Activated naive CD4-positive, alpha-beta T cell treated with anti-CD3 and anti-CD28 coated beads, Interleukin-2, amount 50 U/mL, for 24 hours (primary cell): ENCODE data around the gene RABGAP1L.
"Not testable (repeated sequence)": the region's sequence is repeated elsewhere in the genome, so short reads cannot be mapped to it uniquely, and the experiment has no call there.

ENCODE experiments used
- H3K27ac Mint-ChIP-seq: one replicate; pipeline ENCODE4 v1.8.0; 2021; ENCODE audit warnings: mild to moderate bottlenecking, mixed read lengths
- H3K27me3 Mint-ChIP-seq: one replicate; pipeline ENCODE4 v1.8.0; 2021; ENCODE audit warnings: mixed read lengths
- H3K36me3 Mint-ChIP-seq: one replicate; pipeline ENCODE4 v1.8.0; 2021; ENCODE audit warnings: mixed read lengths
- H3K4me1 Mint-ChIP-seq: one replicate; pipeline ENCODE4 v1.8.0; 2021; ENCODE audit warnings: mixed read lengths
- H3K4me3 Mint-ChIP-seq: one replicate; pipeline ENCODE4 v1.8.0; 2021; ENCODE audit warnings: mild to moderate bottlenecking, mixed read lengths
- H3K9me3 Mint-ChIP-seq: one replicate; pipeline ENCODE4 v1.8.0; 2021; ENCODE audit warnings: mixed read lengths

Gene RABGAP1L

GRCh38 chr1:174159252-174160108, at the start of gene RABGAP1L:
RABGAP1L (plus strand) TSS chr1:174159520.
- no peaks in the 10 kb centered on the region for H3K27me3 Mint-ChIP-seq
- peak within 1 kb of the TSS; percentile 98 for H3K27ac Mint-ChIP-seq
- peak within 1 kb of the TSS; percentile 97 for H3K4me3 Mint-ChIP-seq
- H3K36me3 Mint-ChIP-seq: peaks cover 2% of the 10 kb centered on the region
- H3K4me1 Mint-ChIP-seq: peaks cover 62% of the 10 kb centered on the region
- H3K9me3 Mint-ChIP-seq: no peaks in the 10 kb centered on the region

GRCh38 chr1:174110053-174110452, 49.3 kb upstream of the RABGAP1L start:
- Mint-ChIP-seq H3K36me3 (no peaks in the 10 kb centered on the region), H3K4me3 (no peak overlapping the region), H3K27ac (no peak overlapping the region), H3K27me3 (peaks cover 2% of the 10 kb centered on the region), H3K4me1 (no peaks in the 10 kb centered on the region), H3K9me3 (no peaks in the 10 kb centered on the region)

- Mint-ChIP-seq H3K4me3 (no peak overlapping the region), H3K27ac (no peak overlapping the region), H3K36me3 (no peaks in the 10 kb centered on the region), H3K27me3 (peaks cover 2% of the 10 kb centered on the region), H3K4me1 (no peaks in the 10 kb centered on the region), H3K9me3 (no peaks in the 10 kb centered on the region)
Observed at GRCh38 chr1:174112489-174113162, 46.7 kb upstream of the RABGAP1L start.

DNA sequence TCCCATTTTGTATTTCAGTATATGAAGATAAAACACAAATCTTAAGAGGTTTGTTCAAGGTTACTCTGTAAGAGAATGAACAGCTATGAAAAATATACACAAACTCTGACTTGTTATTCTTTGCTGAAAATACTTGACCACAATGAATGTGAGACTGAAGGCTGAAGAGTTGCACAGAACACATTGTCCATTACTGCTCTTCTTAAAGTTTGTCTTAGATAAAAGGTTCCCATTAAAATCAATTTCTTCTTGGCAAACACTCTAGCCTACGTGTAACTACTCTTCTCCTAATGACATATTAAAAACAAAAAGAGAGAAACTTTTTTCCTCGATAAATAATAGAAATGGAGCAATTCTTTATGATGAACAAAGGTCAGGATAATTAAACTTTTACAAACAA, 45.2 kb upstream of the RABGAP1L start:
- no peak overlapping the region for H3K4me3 Mint-ChIP-seq
- no peaks in the 10 kb centered on the region for H3K9me3 Mint-ChIP-seq
- peaks cover 2% of the 10 kb centered on the region for H3K27me3 Mint-ChIP-seq
- H3K27ac Mint-ChIP-seq: no peak overlapping the region
- H3K36me3 Mint-ChIP-seq: no peaks in the 10 kb centered on the region
- H3K4me1 Mint-ChIP-seq: no peaks in the 10 kb centered on the region

- H3K4me1 Mint-ChIP-seq: no peaks in the 10 kb centered on the region
- H3K9me3 Mint-ChIP-seq: no peaks in the 10 kb centered on the region
- H3K36me3 Mint-ChIP-seq: no peaks in the 10 kb centered on the region
- peaks cover under 1% of the 10 kb centered on the region for H3K27me3 Mint-ChIP-seq
- H3K27ac Mint-ChIP-seq: no peak overlapping the region
- H3K4me3 Mint-ChIP-seq: no peak overlapping the region
Observed at GRCh38 chr1:174114788-174115448, 44.4 kb upstream of the RABGAP1L start.

- H3K27ac Mint-ChIP-seq: no peak overlapping the region
- no peaks in the 10 kb centered on the region for H3K4me1 Mint-ChIP-seq
- no peak overlapping the region for H3K4me3 Mint-ChIP-seq
- H3K9me3 Mint-ChIP-seq: no peaks in the 10 kb centered on the region
- no peaks in the 10 kb centered on the region for H3K36me3 Mint-ChIP-seq
- H3K27me3 Mint-ChIP-seq: no peaks in the 10 kb centered on the region
Observed at GRCh38 chr1:174116042-174116441, 43.3 kb upstream of the RABGAP1L start.

- no peak overlapping the region for H3K27ac Mint-ChIP-seq
- H3K9me3 Mint-ChIP-seq: peaks cover 5% of the 10 kb centered on the region
- no peaks in the 10 kb centered on the region for H3K27me3 Mint-ChIP-seq
- peaks cover 3% of the 10 kb centered on the region for H3K36me3 Mint-ChIP-seq
- no peak overlapping the region for H3K4me3 Mint-ChIP-seq
- H3K4me1 Mint-ChIP-seq: no peaks in the 10 kb centered on the region
Observed at GRCh38 chr1:174118751-174119150, 40.6 kb upstream of the RABGAP1L start.

DNA sequence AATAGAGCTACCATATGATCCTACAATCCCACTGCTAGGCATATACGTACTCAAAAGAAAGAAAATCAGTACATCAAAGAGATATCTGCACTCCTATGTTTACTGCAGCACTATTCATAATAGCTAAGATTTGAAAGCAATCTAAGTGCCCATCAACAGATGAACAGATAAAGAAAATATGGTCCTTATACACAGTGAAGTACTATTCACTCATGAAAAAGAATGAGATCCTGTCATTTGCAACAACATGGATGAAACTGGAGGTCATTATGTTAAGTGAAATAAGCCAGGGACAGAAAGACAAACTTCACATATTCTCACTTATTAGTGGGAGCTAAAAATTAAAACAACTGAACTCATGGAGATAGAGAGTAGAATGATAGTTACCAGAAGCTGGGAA, 37.0 kb upstream of the RABGAP1L start:
- not testable (repeated sequence) for H3K4me3 Mint-ChIP-seq, H3K27me3 Mint-ChIP-seq, H3K36me3 Mint-ChIP-seq, H3K4me1 Mint-ChIP-seq, H3K27ac Mint-ChIP-seq
- H3K9me3 Mint-ChIP-seq: peaks cover 18% of the 10 kb centered on the region

- Mint-ChIP-seq H3K4me1 (no peaks in the 10 kb centered on the region), H3K4me3 (no peak overlapping the region), H3K27me3 (peaks cover 3% of the 10 kb centered on the region), H3K27ac (no peak overlapping the region), H3K9me3 (peaks cover 26% of the 10 kb centered on the region), H3K36me3 (peaks cover 11% of the 10 kb centered on the region)
Observed at GRCh38 chr1:174123843-174124242, 35.5 kb upstream of the RABGAP1L start.

GRCh38 chr1:174127176-174127575, 32.1 kb upstream of the RABGAP1L start:
- H3K4me1 Mint-ChIP-seq, H3K4me3 Mint-ChIP-seq, H3K27me3 Mint-ChIP-seq, H3K27ac Mint-ChIP-seq: not testable (repeated sequence)
- Mint-ChIP-seq H3K9me3 (peaks cover 32% of the 10 kb centered on the region), H3K36me3 (peaks cover 12% of the 10 kb centered on the region)

DNA sequence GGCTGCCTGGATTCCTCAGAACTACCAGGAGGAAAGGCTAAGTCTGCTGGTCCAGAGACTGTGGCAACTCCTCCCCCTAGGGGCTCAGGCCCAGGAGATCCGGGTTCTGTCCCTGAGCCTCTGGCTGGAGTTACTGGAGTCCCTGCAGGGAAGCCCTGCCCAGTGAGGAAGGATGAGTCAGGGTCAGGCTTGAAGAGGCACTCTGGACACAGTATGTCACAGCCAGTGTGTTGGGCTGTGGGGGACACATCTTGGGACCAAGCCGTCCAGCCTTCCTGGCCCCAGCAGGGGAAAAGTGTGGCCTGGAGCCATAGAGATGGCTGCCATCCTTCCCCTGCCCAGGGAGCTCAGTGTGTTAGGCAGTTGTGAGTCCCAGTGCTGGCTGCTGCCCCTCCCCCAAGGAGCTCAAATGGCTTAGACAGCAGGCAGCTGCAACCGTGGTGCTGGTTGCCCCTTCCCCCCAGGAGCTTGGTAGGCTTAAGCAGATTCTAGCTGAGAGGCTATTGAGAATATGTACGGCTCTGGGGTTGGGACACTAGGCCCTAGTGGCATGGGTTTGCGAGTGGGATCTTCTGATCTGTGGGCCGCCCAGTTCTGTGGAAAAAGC, 28.2 kb upstream of the RABGAP1L start:
- H3K4me1 Mint-ChIP-seq: no peaks in the 10 kb centered on the region
- no peak overlapping the region for H3K27ac Mint-ChIP-seq

DNA sequence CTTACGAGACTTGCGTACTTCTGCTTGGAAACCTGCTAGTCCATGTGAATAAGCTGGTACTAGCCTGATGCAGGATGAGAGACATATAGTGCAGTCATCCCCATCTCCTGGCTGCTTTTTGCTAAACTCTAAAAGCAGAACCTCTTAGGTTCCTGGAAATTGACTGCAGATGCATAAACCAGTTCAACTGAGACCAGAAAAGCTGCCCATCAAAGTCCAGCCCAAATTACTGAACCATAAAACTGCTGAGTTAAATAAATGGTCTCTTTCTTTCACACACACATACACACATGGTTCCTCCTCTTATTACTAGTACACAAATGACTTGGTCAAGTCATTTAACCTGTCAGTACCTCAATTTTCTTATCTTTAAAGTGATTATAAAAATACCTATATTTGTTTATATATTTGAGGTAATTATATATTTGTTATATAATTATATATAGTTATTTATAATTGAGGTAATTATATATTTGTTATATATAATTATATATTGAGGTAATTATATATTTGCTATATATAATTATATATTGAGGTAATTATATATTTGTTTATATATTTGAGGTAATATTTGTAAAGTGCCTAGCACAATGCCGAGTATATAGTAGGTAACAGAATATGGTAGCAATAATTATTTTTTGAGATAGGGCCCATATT, 25.2 kb upstream of the RABGAP1L start:
- no peaks in the 10 kb centered on the region for H3K4me1 Mint-ChIP-seq
- H3K27ac Mint-ChIP-seq: no peak overlapping the region
- H3K9me3 Mint-ChIP-seq: peaks cover 6% of the 10 kb centered on the region
- peaks cover 7% of the 10 kb centered on the region for H3K27me3 Mint-ChIP-seq
- no peak overlapping the region for H3K4me3 Mint-ChIP-seq
- H3K36me3 Mint-ChIP-seq: peaks cover 2% of the 10 kb centered on the region

More for the DNA sequence above, 28.2 kb upstream of the RABGAP1L start:
- Mint-ChIP-seq H3K27me3 (peaks cover 10% of the 10 kb centered on the region), H3K4me3 (no peak overlapping the region), H3K36me3 (peaks cover 5% of the 10 kb centered on the region), H3K9me3 (peaks cover 19% of the 10 kb centered on the region)

GRCh38 chr1:174135211-174135610, 24.1 kb upstream of the RABGAP1L start:
- Mint-ChIP-seq H3K4me3 (no peak overlapping the region), H3K36me3 (peaks cover 2% of the 10 kb centered on the region), H3K27me3 (peaks cover 7% of the 10 kb centered on the region), H3K9me3 (peaks cover under 1% of the 10 kb centered on the region), H3K4me1 (no peaks in the 10 kb centered on the region), H3K27ac (no peak overlapping the region)

DNA sequence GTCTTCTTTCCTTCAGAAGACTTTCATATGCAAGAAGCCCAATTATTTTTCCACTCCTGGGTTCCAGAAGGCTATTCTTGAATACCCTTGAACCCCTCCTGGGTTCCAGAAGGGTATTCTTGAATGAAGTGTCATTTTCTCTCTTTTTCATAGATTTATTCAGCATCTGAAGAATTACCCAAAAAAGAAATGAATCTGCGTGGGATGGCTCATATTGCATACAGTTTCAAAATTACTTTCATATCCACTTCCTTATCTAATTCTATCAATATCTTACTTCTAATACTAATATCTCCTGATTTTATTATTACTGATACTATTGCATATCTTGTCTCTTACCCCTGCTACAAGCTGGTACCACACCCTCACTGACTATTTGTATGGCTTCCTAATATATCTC, 22.6 kb upstream of the RABGAP1L start:
- Mint-ChIP-seq H3K4me1 (no peaks in the 10 kb centered on the region), H3K27ac (no peak overlapping the region), H3K4me3 (no peak overlapping the region), H3K36me3 (peaks cover 2% of the 10 kb centered on the region), H3K9me3 (no peaks in the 10 kb centered on the region), H3K27me3 (peaks cover 9% of the 10 kb centered on the region)

DNA sequence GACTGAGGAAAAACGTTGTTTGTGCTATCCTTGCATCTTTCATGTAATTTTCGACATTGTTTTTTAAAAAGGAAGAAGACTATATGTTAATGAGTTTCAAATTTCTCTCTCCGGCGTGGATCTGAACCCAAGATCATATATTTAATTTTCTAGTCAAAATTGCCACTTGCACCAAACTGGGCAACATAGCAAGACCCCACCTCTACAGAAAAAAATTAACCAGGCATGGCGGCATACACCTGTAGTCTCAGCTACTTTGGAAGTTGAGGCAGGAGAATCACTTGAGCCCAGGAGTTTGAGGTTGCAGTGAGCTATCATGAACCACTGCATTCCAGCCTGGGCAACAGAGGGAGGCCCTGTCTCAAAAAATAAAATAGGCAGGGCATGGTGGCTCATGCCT, 16.5 kb upstream of the RABGAP1L start:
- no peak overlapping the region for H3K4me3 Mint-ChIP-seq

More for the DNA sequence above, 16.5 kb upstream of the RABGAP1L start:
- Mint-ChIP-seq H3K4me1 (no peaks in the 10 kb centered on the region), H3K27me3 (peaks cover 3% of the 10 kb centered on the region), H3K27ac (no peak overlapping the region), H3K9me3 (no peaks in the 10 kb centered on the region), H3K36me3 (peaks cover 5% of the 10 kb centered on the region)
